Mammary epithelial cell (primary cell): Measurements from ENCODE around the gene ABCC6.

Source experiments
- EZH2 ChIP-seq: IDR thresholded peaks from 2 replicates; pipeline ENCODE4 v1.6.1; 2012; ENCODE audit warnings: low read length, inconsistent platforms, borderline replicate concordance
- TF ChIP-seq, protein P1 (sequence below), 2 donors: IDR thresholded peaks in 1 of 2; conservative IDR thresholded peaks in 1 of 2; 2 replicates each; pipeline ENCODE4 v1.5.1; 2011 to 2012; ENCODE audit warnings: inconsistent platforms in 2 of 2, low read length in 2 of 2, mild to moderate bottlenecking in 2 of 2, control low read depth in 1 of 2, low read depth in 1 of 2; ENCODE audit not compliant: insufficient read depth in 1 of 2; ENCODE audit errors: extremely low read depth in 1 of 2

DNA sequence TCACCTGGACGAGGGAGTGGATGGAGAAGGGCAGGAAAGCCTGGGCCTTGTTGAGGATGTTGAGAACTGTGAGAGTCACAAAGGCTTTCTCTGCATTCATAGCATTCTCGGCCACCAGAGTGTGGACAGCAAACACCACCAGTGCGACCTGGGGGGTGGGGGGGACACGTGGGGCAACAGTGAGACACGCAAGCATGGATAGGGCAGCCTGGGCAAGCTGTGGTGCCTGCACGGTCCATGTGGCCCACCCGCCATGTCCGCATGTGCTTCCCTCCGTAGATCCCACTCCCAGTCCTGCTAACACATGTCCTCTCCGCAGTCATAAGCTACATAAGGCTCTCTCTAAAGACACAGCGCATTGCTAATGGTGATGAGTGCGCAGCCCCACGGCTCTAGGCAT lies 34.5 kb downstream of the ABCC6 start:
- TF ChIP-seq, protein P1, sequence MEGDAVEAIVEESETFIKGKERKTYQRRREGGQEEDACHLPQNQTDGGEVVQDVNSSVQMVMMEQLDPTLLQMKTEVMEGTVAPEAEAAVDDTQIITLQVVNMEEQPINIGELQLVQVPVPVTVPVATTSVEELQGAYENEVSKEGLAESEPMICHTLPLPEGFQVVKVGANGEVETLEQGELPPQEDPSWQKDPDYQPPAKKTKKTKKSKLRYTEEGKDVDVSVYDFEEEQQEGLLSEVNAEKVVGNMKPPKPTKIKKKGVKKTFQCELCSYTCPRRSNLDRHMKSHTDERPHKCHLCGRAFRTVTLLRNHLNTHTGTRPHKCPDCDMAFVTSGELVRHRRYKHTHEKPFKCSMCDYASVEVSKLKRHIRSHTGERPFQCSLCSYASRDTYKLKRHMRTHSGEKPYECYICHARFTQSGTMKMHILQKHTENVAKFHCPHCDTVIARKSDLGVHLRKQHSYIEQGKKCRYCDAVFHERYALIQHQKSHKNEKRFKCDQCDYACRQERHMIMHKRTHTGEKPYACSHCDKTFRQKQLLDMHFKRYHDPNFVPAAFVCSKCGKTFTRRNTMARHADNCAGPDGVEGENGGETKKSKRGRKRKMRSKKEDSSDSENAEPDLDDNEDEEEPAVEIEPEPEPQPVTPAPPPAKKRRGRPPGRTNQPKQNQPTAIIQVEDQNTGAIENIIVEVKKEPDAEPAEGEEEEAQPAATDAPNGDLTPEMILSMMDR (conservative IDR thresholded peaks at IDR 0.05 in 1 of 2, IDR thresholded peaks at IDR 0.05 in 1 of 2; ENCODE audit: extremely low read depth in 1 of 2, insufficient read depth in 1 of 2, low read depth in 1 of 2, low read length in 2 of 2), result no peak
- TF ChIP-seq EZH2, result no peak
